HG02938 (cell line): ENCODE data around the gene LRMDA.

Experiments used
- ATAC-seq: cut with Tn5 transposase; IDR thresholded peaks from one replicate; pipeline ENCODE4 v1.9.1; 2021; ENCODE audit warnings: mild to moderate bottlenecking, moderate library complexity; ENCODE audit not compliant: unreplicated experiment

LRMDA gene

GRCh38 chr10:76033457-76034196, 602.2 kb downstream of the LRMDA start:
- no peak for ATAC-seq

DNA sequence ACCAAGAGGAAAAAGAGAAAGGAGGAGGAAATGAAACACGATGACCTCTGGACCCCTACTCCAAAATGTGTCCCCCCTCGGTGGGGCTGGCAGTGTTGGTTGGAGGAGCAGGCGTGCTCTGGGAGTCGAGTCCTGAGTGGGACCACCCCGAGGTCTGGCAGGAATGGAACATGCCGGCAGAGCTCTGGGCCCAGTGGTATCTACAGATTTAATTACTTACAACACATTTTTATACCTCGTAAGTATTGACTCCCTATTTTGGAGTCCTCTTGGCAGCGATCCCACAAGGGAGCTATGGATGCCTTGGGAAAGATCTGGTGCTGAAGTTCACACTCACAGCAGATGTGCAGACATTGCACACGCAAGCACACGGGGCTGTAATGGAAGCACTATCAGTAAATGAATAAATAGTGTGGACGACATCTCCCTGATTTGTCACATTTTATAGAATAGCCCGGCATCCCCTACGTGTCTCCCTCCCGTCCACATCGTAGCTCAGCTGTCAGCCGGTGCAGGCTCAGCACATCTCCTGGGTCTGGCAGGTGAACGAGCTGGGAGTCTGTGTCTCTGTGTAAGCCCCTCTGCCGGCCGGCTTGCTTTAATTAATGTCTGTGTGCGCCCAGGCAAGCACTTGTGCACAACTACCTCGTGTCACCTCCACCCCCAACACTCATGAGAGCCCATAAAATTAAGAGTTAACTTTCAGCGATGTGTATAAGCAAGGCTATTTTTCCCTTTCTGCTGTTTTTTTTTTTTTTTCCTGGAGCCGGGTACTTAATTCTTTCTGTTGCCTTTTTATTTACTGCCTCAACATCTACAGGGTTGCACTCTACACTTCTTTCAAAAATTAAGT, 603.2 kb downstream of the LRMDA start:
- no peak for ATAC-seq

DNA sequence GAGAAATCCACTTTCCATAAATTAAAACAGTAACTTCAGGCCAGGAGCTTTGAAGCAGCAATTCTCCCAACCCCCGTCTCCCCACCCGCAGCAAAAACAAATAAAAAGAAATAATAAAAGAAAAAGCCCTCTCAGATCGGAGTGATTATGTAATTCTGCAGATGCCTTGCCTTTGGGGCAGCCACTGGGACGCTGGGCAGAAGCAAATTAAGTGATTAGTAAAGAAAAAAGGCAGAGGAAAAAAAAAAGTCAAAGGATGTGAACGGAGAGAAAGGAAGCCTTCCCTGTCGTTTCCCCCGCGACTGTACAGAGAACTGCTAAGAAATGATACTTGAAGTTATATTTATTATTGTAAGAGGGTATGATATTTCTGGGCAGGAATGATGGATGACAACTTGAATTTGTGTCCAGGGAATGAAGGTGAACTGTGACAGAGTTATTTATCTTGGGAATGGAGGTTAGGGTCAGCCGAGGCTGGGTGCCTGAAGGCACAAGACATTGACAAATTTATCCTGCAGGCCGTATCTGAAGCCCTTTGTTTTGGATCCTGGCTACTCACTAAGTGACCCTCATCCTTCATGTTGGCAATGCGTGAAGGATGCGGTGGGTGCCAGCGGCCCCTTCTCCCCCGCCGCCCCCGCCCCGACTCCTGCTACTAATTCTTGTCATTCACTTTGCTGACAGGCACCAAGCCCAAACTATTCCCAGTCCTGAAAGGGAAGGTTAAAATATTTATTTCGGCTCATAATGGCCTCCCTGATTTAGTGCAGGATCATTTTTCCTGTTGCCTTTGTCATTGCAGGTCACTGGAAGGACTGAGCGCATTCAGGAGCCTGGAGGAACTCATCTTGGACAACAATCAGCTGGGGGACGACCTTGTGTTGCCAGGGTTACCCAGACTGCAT, 604.0 kb downstream of the LRMDA start:
- no peak for ATAC-seq

DNA sequence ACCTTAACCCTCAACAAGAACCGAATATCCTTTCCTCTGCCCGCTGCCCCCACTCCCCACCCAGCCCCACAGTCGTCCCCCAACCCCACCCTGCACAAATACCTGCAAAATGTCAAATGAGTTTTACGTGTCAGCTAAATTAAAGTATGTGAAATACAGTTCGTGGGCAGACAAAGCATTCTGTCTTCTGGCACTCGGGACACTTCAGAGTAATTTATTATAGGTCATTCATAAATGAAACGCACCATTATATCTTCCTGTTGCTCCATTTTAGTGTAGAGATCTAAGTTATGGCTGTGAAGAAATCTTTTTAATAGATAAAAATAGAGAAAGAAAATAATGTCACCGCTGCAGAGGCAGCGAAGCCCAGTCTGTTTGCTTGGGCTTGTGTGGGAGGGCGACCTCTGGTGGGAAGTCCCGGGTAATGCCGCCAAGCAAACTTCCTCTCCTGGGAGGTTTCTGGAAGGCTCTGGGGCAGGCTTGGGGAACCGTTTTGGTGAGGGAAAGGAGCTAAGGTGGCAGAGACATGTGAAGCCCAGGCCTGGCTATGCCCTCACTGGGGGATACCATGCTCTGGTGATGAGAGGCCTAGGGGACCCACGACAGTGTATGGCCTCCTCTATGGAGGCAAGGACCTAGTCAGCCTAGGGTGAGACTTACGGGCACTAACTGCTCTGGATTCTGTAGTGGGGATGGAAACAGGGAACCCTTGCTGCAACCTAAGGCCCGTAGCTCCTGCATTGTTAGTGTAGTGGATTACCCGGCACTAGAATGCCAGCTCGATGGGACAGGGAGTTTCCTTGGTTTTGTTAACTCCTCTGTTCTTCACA, 604.9 kb downstream of the LRMDA start:
- ATAC-seq, result no peak

- ATAC-seq, result no peak
Observed at GRCh38 chr10:76036962-76037361, 605.5 kb downstream of the LRMDA start.

GRCh38 chr10:76037531-76038155, 606.2 kb downstream of the LRMDA start:
- no peak for ATAC-seq

GRCh38 chr10:76038696-76039095, 607.3 kb downstream of the LRMDA start:
- ATAC-seq, result no peak

GRCh38 chr10:76040107-76040829, 608.8 kb downstream of the LRMDA start:
- ATAC-seq, result no peak

DNA sequence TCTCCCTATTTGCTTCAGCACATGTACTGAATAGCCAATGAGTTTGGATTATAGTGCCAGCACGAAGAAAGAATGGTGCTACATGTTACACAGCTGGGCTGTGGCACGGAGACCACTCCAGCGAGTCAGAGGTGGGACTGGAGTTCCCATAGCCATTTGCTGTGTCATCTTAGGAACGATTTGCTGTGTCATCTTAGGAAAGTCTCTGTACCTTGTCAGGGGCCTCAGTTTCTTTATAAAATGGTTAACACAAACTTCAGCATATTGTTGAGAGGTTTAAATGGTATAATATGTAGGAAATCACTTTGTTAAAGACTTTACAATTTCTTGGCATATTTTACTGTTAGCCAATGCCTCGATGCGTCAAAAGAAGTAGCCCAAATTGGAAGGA, 609.4 kb downstream of the LRMDA start:
- no peak for ATAC-seq

- no peak for ATAC-seq
Observed at GRCh38 chr10:76041551-76041950, 610.1 kb downstream of the LRMDA start.

DNA sequence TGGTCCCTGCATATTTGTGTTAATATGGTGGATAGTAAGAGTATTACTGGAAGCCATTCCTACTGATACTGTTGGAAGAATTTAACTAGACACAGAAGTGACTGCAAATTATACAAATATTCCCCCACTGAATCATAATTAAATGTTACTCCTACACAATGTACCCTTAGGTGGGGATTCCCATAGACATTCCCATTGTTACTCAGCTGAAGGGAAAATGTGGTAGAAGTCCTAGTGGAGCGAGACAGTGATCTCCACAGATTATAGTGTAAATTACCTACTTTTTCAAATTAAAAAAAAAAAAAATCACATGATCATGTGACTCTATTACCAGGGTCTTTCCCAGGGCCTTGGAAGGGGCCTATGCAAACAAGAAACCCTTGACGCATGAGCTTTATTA, 611.8 kb downstream of the LRMDA start:
- no peak for ATAC-seq

- no peak for ATAC-seq
Observed at GRCh38 chr10:76044751-76045150, 613.3 kb downstream of the LRMDA start.

GRCh38 chr10:76045174-76045573, 613.8 kb downstream of the LRMDA start:
- ATAC-seq, result no peak

DNA sequence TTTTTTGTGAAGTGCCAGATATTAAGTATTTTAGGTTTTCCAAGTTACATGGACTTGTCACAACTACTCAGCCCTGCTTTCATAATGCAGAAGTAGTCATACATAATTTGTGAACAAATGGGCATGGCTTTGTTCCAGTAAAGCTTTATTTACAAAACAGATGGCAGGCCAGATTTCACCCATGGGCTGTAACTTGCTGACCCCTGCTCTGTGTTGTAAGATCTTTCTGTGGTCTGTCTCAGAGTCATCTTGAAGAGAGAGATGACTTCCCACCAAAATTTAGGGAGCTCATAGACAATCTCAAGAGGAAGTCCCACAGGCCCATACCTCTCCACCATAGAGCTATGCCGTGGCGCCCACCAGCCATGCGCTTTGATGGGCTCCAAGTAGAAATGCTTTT, 616.1 kb downstream of the LRMDA start:
- ATAC-seq, result no peak

- ATAC-seq, result no peak
Observed at GRCh38 chr10:76049581-76050290, 618.3 kb downstream of the LRMDA start.

GRCh38 chr10:76050291-76050625, 618.8 kb downstream of the LRMDA start:
- ATAC-seq, result no peak

DNA sequence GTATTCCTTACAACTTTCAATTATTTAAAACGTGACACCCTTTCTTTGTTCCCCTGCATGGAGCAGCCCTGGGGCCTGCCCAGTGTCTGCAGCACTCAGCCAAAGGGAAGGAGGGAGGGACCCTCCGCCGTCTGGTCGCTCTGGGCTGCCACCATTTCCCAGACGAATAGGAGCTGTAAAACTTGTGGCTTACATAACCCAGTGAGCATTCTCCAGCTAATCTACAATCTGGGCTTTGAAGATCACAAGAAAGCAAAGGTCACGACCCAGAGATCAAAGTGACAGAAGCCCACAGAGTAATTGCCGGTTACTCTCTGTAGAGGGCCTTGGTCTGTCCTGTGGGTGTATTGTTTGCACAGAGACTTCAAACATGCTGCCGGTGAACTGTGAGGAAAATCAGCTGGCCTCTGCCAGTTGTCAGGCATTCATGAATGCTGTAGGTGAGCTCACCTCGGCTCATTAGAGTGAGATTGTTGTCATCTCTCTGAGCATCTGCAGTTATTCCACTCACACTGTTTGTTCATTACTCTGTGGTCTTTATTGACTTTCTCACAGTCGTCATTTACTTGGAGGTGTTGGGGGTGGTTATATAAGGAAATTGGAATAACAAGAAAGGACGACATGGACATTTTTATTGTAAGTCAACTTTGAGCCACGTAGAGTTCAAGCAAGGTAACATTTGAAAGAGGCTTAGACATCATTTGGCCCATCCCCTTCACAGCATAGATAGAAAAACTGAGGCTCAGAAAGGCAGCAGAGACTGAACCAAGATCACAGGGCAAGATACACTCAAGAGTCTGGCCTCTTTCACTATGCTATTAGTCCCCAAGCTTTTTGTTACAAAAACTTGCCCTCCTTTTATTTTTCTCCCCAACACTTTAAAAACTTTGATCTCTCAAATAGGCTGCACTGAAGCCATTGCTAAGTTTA, 619.8 kb downstream of the LRMDA start:
- ATAC-seq, result no peak
